Mucosa of descending colon (tissue), 3 donors: ENCODE data around the gene TYW1. TPM values are rescaled to one million over a fixed set of nuclear protein-coding genes. Genes with fewer than 3 reads are reported as not detected.
"Not testable (repeated sequence)": the region's sequence is repeated elsewhere in the genome, so short reads cannot be mapped to it uniquely, and the experiment has no call there.

Experiments used
- ATAC-seq: fragments of 200-7000 bp; cut with Tn5 transposase; one replicate; pipeline ENCODE4 v1.9.1; 2020; ENCODE audit warnings: mild to moderate bottlenecking, moderate library complexity
- DNase-seq, 3 donors: peaks; one replicate each; pipeline ENCODE4 v3.0.0-alpha.2; 2020
- H3K36me3 ChIP-seq: fragments of 200-600 bp; one replicate; pipeline ENCODE4 v1.8.0; 2021; ENCODE audit warnings: low read depth, mild to moderate bottlenecking
- H3K4me1 ChIP-seq: fragments of 200-600 bp; one replicate; pipeline ENCODE4 v1.8.0; 2021; ENCODE audit warnings: low read depth, mild to moderate bottlenecking
- H3K4me3 ChIP-seq: fragments of 200-600 bp; one replicate; pipeline ENCODE4 v1.8.0; 2021; ENCODE audit warnings: mild to moderate bottlenecking
- H3K9me3 ChIP-seq: fragments of 200-600 bp; one replicate; pipeline ENCODE4 v1.8.0; 2021; ENCODE audit warnings: mild to moderate bottlenecking
- CTCF ChIP-seq: fragments of 200-600 bp; IDR thresholded peaks from one replicate; pipeline ENCODE4 v1.8.0; 2022; ENCODE audit warnings: antibody characterized with exemption, mild to moderate bottlenecking
- intact Hi-C, 2 donors: fragments of 100-400 bp; cut with DNase I in 1 of 2; cut with micrococcal nuclease in 1 of 2; formaldehyde crosslinking; loops; one replicate each; pipeline versions ENCODE4 v1.11.0 to v1.11.1; 2022; cut with DNase I, micrococcal nuclease
- long read RNA-seq, 2 donors: library from polyadenylated mRNA; unstranded; transcript quantifications; one replicate each; pipeline ENCODE4 v2.0.0, GENCODE V29; 2019 to 2021
- total RNA-seq, 3 donors: library from RNA; stranded (reverse); fragmentation: NEBNext Ultra II Directional in 2 of 3; extraction: Animal tissue kit (Norgen Biotek cat#: 25700) in 2 of 3; gene quantifications; one replicate each; pipeline versions ENCODE4 v1.2.1 to v1.2.4, GENCODE V29; 2021 to 2023
- donor health status: DM: no; HTN: no; CAD: no; lungs with moderate emphysema.
- donor health status: DM: no; HTN: no; CAD: no.
- donor health status: DM: no; HTN: yes; CAD: no.

The TYW1 gene, protein sequence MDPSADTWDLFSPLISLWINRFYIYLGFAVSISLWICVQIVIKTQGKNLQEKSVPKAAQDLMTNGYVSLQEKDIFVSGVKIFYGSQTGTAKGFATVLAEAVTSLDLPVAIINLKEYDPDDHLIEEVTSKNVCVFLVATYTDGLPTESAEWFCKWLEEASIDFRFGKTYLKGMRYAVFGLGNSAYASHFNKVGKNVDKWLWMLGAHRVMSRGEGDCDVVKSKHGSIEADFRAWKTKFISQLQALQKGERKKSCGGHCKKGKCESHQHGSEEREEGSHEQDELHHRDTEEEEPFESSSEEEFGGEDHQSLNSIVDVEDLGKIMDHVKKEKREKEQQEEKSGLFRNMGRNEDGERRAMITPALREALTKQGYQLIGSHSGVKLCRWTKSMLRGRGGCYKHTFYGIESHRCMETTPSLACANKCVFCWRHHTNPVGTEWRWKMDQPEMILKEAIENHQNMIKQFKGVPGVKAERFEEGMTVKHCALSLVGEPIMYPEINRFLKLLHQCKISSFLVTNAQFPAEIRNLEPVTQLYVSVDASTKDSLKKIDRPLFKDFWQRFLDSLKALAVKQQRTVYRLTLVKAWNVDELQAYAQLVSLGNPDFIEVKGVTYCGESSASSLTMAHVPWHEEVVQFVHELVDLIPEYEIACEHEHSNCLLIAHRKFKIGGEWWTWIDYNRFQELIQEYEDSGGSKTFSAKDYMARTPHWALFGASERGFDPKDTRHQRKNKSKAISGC
- 10 to 100 TPM; 14.6 to 19.0 (median 16.6) TPM for total RNA-seq
- long read RNA-seq, donor 1, transcript TYW1-201 (16 exons, 3,348 nt), result major isoform, 15 of 25 reads
- long read RNA-seq, donor 1, partial matches to known transcripts, result 3 of 25 reads
- long read RNA-seq, donor 1, other reads (novel, unspliced or antisense), result 7 of 25 reads
- long read RNA-seq, donor 2, partial matches to known transcripts, result 7 of 11 reads
- long read RNA-seq, donor 2, other reads (novel, unspliced or antisense), result 2 of 11 reads

- DNase-seq (peak; percentile 98 to 100 (median 98)), ATAC-seq (peak; percentile 87)
- Histone ChIP-seq H3K4me1 (peaks cover 12% of the 10 kb centered on the region), H3K4me3 (peak within 1 kb of the TSS; percentile 65)
- intact Hi-C loops, result loop anchor here in 1 of 2 donors (10.0 kb wide), 1 partner anchor 72 kb away; the partner anchor contains the start of gene TMEM248
- H3K36me3 ChIP-seq, H3K9me3 ChIP-seq: not testable (repeated sequence)
Observed at GRCh38 chr7:66996444-66997191, at the start of gene TYW1. Gene TYW1 (plus strand): TSS chr7:66996833. CDS start chr7:66996979, 146 bp downstream.

- no peak for TF ChIP-seq CTCF
- intact Hi-C loops, result no loop called here
- Histone ChIP-seq H3K9me3 (no peaks in the 10 kb centered on the region), H3K4me1 (peaks cover 19% of the 10 kb centered on the region), H3K4me3 (no peak overlapping the region), H3K36me3 (peaks cover 3% of the 10 kb centered on the region)
- no peak for DNase-seq
- ATAC-seq, result no peak
Observed at GRCh38 chr7:66948480-66949109, 48.0 kb upstream of the TYW1 start.

- peaks cover 3% of the 10 kb centered on the region for H3K36me3 ChIP-seq
- ATAC-seq (no peak), DNase-seq (no peak)
- no peaks in the 10 kb centered on the region for H3K9me3 ChIP-seq
- no peak overlapping the region for H3K4me3 ChIP-seq
- intact Hi-C loops, result no loop called here
- TF ChIP-seq CTCF, result no peak
- peaks cover 19% of the 10 kb centered on the region for H3K4me1 ChIP-seq
Observed at GRCh38 chr7:66950311-66950710, 46.3 kb upstream of the TYW1 start.

DNA sequence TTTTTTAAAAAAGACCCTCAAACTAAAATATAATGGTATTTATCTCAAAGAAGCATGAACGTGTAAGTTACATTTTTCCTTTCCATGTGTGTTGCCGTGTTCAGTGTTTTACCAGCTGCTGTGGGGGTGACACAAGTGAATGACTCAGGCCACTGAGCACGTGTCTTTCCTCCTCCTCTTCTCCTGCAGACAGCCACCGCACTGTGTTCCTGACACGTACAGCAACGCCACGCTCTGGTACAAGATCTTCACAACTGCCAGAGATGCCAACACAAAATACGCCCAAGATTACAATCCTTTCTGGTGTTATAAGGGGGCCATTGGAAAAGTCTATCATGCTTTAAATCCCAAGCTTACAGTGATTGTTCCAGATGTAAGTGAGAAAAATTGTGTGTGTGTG, 45.9 kb upstream of the TYW1 start:
- no peak overlapping the region for H3K4me3 ChIP-seq
- no peak for TF ChIP-seq CTCF
- H3K4me1 ChIP-seq, result peaks cover 17% of the 10 kb centered on the region
- H3K9me3 ChIP-seq, result no peaks in the 10 kb centered on the region
- intact Hi-C loops, result no loop called here
- peaks cover 3% of the 10 kb centered on the region for H3K36me3 ChIP-seq
- DNase-seq (no peak), ATAC-seq (no peak)

DNA sequence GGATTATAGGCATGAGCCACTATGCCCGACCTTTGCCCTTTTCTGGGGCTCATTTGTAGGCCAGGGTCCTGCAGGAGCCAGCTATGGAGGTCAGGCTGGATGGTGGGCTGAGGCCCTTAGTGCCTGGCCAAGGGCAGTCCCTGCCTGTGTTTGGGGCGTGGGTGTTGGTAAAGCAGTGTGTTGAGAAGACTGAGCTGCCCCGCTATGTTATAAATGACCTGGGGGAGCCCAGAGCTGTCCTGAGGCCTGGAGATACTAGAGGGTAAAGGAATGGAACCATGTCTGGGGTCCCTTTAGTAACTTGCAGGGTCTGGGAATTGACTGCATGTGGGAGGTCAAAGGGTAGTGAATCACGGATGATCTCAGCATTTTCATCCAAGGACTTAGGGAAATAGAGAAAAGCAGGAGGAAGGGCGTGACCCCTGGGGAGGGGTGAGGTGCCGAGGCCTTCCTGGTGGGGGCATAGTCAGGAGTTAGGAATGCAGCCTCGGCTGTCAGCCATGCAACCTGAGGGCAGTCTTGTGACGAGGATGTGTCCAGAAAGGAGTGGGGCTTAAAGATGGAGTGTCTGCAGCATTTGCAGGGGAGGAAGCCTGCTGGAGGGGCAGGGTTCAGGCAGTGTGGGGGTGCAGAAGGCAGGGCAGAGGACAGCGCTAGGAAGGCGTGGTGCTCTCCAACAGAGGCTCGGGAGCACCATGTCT, 44.1 kb upstream of the TYW1 start:
- peak; percentile 91 for ATAC-seq
- Histone ChIP-seq H3K36me3 (peaks cover 3% of the 10 kb centered on the region), H3K4me1 (peaks cover 6% of the 10 kb centered on the region), H3K9me3 (no peaks in the 10 kb centered on the region), H3K4me3 (no peak overlapping the region)
- intact Hi-C loops, result no loop called here
- DNase-seq, result no peak
- TF ChIP-seq CTCF, result no peak
